ENCODE results near the gene USF2. TPM values are rescaled to one million over a fixed set of nuclear protein-coding genes. Genes with fewer than 3 reads are reported as not detected.

The USF2 gene
- total and polyA plus RNA-seq, 5 donors = 182 to 332 (median 245) TPM

DNA sequence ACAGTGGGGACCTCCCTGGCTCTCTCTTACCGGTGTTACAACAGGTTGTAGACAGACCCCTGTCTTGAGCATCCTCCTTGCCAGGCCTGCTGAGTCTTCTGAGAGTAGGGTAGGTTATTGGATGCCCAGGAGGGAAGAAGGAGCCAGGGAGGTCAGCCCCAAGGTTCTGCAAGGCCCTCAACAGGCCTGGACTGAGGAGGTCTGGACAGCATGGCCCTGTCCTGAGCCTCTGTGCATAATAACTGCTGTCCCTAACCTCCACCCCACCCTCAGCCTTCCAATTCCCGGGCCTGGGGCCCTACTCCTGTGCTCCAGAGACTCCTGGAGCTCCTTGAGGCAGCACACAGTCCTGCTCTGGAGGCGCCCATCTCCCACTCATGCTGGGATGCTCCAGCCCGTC is 60.6 kb downstream of the USF2 start:
- ATAC-seq = peak in 1 of 2 donors; percentile 16
- intact Hi-C loops (cut with DNase I) = no loop called here

More for the DNA sequence above, 60.6 kb downstream of the USF2 start:
- Histone ChIP-seq H3K4me1 (ENCODE audit: control insufficient read depth, insufficient read depth, low read length) (no peaks in the 10 kb centered on the region), H3K9me3 (ENCODE audit: control insufficient read depth, low read length) (no peaks in the 10 kb centered on the region), H3K27ac (ENCODE audit: low read length) (no peak overlapping the region), H3K27me3 (ENCODE audit: control insufficient read depth, insufficient read depth) (no peaks in the 10 kb centered on the region), H3K4me3 (ENCODE audit: low read length) (no peak overlapping the region)
- peak in 1 of 3 donors; percentile 23 for DNase-seq
- whole genome bisulfite sequencing = 84% methylated on average over 4 of the region's 4 CpGs

Other genes with a start within 250 kb of the USF2 start
- gene SCN1B, start 238.5 kb upstream of the USF2 start, total RNA-seq = 100 to 1,000 TPM in 1 of 4 donors, 10 to 100 TPM in 3; 74.3 to 134 (median 87.1) TPM
- gene SCN1B, start 238.5 kb upstream of the USF2 start, polyA plus RNA-seq = 89.1 TPM
- gene HPN, start 227.2 kb upstream of the USF2 start, total RNA-seq = 1 to 10 TPM; 3.9 to 7.0 (median 5.0) TPM
- 1.5 TPM for gene HPN, start 227.2 kb upstream of the USF2 start, polyA plus RNA-seq
- gene FXYD3, start 153.1 kb upstream of the USF2 start, total RNA-seq = 1 to 10 TPM; 2.2 to 5.7 (median 4.3) TPM
- gene FXYD3, start 153.1 kb upstream of the USF2 start, polyA plus RNA-seq = 5.2 TPM
- gene LGI4, start 133.9 kb upstream of the USF2 start, total RNA-seq = 10 to 100 TPM; 25.0 to 40.9 (median 32.5) TPM
- 35.6 TPM for gene LGI4, start 133.9 kb upstream of the USF2 start, polyA plus RNA-seq
- gene FXYD1, start 130.1 kb upstream of the USF2 start, total RNA-seq = 100 to 1,000 TPM; 441 to 544 (median 499) TPM
- gene FXYD1, start 130.1 kb upstream of the USF2 start, polyA plus RNA-seq = 289 TPM
- under 1 TPM in 1 of 4 donors, not detected in 3; 0.40 TPM for gene FXYD7, start 125.7 kb upstream of the USF2 start, total RNA-seq
- 0.25 TPM for gene FXYD7, start 125.7 kb upstream of the USF2 start, polyA plus RNA-seq
- 10 to 100 TPM; 22.5 to 46.3 (median 31.0) TPM for gene FXYD5, start 114.2 kb upstream of the USF2 start, total RNA-seq
- 31.8 TPM for gene FXYD5, start 114.2 kb upstream of the USF2 start, polyA plus RNA-seq
- gene FAM187B, start 40.2 kb upstream of the USF2 start, total RNA-seq = not detected
- not detected for gene FAM187B, start 40.2 kb upstream of the USF2 start, polyA plus RNA-seq
- 1 to 10 TPM; 4.6 to 8.9 (median 4.8) TPM for gene LSR, start 20.0 kb upstream of the USF2 start, total RNA-seq
- gene LSR, start 20.0 kb upstream of the USF2 start, polyA plus RNA-seq = 5.0 TPM
- gene HAMP, start 13.6 kb downstream of the USF2 start, total RNA-seq = 100 to 1,000 TPM; 164 to 286 (median 230) TPM
- gene HAMP, start 13.6 kb downstream of the USF2 start, polyA plus RNA-seq = 406 TPM
- gene MAG, start 23.2 kb downstream of the USF2 start, total RNA-seq = not detected
- 1.3 TPM for gene MAG, start 23.2 kb downstream of the USF2 start, polyA plus RNA-seq
- gene CD22, start 60.2 kb downstream of the USF2 start, total RNA-seq = under 1 TPM; 0.54 to 0.80 (median 0.72) TPM
- 0.20 TPM for gene CD22, start 60.2 kb downstream of the USF2 start, polyA plus RNA-seq
- gene FFAR1, start 78.9 kb downstream of the USF2 start, total RNA-seq = not detected
- not detected for gene FFAR1, start 78.9 kb downstream of the USF2 start, polyA plus RNA-seq
- gene FFAR3, start 89.5 kb downstream of the USF2 start, total RNA-seq = under 1 TPM in 1 of 4 donors, not detected in 3; 0.31 TPM
- 0.05 TPM for gene FFAR3, start 89.5 kb downstream of the USF2 start, polyA plus RNA-seq
- not detected for gene GPR42, start 102.1 kb downstream of the USF2 start, total RNA-seq
- gene GPR42, start 102.1 kb downstream of the USF2 start, polyA plus RNA-seq = not detected
- under 1 TPM in 3 of 4 donors, not detected in 1; 0.28 to 0.63 (median 0.44) TPM for gene FFAR2, start 179.3 kb downstream of the USF2 start, total RNA-seq
- 0.11 TPM for gene FFAR2, start 179.3 kb downstream of the USF2 start, polyA plus RNA-seq
- not detected for gene KRTDAP, start 221.5 kb downstream of the USF2 start, total RNA-seq
- 0.29 TPM for gene KRTDAP, start 221.5 kb downstream of the USF2 start, polyA plus RNA-seq
- 10 to 100 TPM in 3 of 4 donors, 1 to 10 TPM in 1; 9.1 to 23.4 (median 15.7) TPM for gene DMKN, start 244.7 kb downstream of the USF2 start, total RNA-seq
- 22.8 TPM for gene DMKN, start 244.7 kb downstream of the USF2 start, polyA plus RNA-seq